ENCODE results near the gene ZNF396. TPM values are rescaled to one million over a fixed set of nuclear protein-coding genes. Genes with fewer than 3 reads are reported as not detected.

ZNF396 gene
- total RNA-seq, 1 donor from 2014 or later = 2.2 TPM

DNA sequence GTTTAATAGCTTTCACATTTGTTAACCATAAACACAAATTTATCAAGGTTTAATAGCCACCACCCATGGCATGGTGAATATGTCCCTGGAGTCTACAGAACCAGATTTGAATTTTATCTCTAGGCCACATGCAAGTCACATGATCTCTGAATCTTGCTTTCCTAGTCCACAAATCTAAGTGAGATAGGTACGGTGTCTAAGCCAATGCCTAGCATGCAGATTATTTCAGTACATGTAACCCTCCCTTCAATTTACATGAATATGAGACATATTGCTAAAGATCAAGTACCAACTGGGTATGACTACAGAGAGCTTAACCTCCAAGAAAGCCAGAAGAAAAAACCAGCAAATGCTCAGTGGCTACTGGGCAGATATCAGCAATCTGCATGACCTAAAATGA is 42.9 kb downstream of the ZNF396 start:
- POLR2A ChIA-PET = no interaction called here
- Mint-ChIP-seq H3K27me3 (no peaks in the 10 kb centered on the region), H3K27ac (no peak overlapping the region), H3K9me3 (no peaks in the 10 kb centered on the region), H3K4me3 (no peak overlapping the region), H3K4me1 (peaks cover 8% of the 10 kb centered on the region), H3K36me3 (ENCODE audit: low read depth) (peaks cover 68% of the 10 kb centered on the region)
- intact Hi-C loops (cut with micrococcal nuclease) = no loop called here
- ATAC-seq (ENCODE audit: low read depth) = no peak
- CTCF ChIA-PET = no interaction called here
- TF ChIP-seq, protein P1, sequence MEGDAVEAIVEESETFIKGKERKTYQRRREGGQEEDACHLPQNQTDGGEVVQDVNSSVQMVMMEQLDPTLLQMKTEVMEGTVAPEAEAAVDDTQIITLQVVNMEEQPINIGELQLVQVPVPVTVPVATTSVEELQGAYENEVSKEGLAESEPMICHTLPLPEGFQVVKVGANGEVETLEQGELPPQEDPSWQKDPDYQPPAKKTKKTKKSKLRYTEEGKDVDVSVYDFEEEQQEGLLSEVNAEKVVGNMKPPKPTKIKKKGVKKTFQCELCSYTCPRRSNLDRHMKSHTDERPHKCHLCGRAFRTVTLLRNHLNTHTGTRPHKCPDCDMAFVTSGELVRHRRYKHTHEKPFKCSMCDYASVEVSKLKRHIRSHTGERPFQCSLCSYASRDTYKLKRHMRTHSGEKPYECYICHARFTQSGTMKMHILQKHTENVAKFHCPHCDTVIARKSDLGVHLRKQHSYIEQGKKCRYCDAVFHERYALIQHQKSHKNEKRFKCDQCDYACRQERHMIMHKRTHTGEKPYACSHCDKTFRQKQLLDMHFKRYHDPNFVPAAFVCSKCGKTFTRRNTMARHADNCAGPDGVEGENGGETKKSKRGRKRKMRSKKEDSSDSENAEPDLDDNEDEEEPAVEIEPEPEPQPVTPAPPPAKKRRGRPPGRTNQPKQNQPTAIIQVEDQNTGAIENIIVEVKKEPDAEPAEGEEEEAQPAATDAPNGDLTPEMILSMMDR (IDR thresholded peaks at IDR 0.05) = no peak
- DNase-seq = no peak

DNA sequence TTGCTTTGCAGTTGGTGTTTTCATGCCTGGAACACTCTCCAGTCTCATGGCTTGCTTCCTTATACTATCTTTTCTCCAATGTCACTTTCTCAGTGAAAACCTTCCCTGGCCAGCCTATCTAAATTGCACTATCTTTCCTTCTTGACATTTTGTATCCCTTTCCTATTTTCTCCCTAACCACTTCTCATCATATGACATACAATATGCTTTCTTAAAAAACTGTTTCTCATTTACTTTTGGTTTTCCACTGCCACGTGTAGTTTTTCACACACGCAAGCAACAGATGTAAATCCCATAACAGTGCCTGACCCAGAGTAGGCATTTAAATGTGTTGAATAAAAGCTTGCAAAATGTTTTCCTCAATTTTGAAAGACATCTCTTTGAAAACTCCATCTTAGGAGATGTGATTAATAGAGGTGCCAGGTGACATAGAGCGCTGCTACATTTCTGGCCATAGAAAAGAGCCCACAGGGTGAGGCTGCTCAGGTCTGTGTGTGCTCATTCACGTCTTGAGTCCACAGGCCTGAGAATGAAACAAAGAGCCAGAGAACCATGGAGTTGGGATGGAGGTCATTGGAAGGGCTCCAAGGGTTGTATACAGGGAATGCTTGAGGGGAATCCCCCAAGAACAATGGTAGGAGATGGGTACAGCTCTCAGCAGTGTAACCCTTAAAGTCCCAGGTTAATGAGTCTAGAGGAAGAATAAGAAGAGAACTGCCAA is 45.6 kb downstream of the ZNF396 start:
- intact Hi-C loops (cut with micrococcal nuclease) = no loop called here
- H3K27me3 Mint-ChIP-seq = no peaks in the 10 kb centered on the region
- peaks cover 4% of the 10 kb centered on the region for H3K9me3 Mint-ChIP-seq
- no peak overlapping the region for H3K4me3 Mint-ChIP-seq
- DNase-seq = no peak
- H3K27ac Mint-ChIP-seq = no peak overlapping the region
- TF ChIP-seq, protein P1 (IDR thresholded peaks at IDR 0.05) = no peak
- ATAC-seq (ENCODE audit: low read depth) = no peak
- H3K4me1 Mint-ChIP-seq = peaks cover 3% of the 10 kb centered on the region
- peaks cover 42% of the 10 kb centered on the region for H3K36me3 Mint-ChIP-seq (ENCODE audit: low read depth)
- POLR2A ChIA-PET = interaction anchor here (1.0 kb wide), 1 partner anchor 15 kb away, joined by 4 read pairs; no protein-coding TSS in a partner anchor
- CTCF ChIA-PET = no interaction called here

DNA sequence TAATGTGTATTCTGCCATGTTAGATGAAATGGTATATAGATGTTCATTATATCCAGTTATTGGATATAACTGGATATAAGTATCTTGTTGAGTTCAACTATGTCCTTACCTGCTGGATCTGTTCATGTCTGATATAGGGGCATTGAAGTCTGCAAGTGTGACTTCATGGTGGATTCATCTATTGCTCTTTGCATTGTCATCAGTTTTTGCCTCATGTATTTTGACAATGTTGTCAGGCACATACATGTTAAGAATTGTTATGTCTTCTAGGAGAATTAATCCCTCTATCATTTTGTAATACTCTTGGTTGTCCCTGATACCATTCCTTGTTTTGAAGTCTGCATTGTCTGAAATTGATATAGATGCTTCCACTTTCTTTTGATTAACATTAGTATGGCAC is 48.3 kb downstream of the ZNF396 start:
- Mint-ChIP-seq H3K27ac (no peak overlapping the region), H3K4me3 (no peak overlapping the region), H3K9me3 (peaks cover 4% of the 10 kb centered on the region), H3K4me1 (no peaks in the 10 kb centered on the region), H3K27me3 (no peaks in the 10 kb centered on the region), H3K36me3 (ENCODE audit: low read depth) (peaks cover 17% of the 10 kb centered on the region)
- POLR2A ChIA-PET = no interaction called here
- TF ChIP-seq, protein P1 (IDR thresholded peaks at IDR 0.05) = no peak
- no peak for DNase-seq
- no peak for ATAC-seq (ENCODE audit: low read depth)
- intact Hi-C loops (cut with micrococcal nuclease) = no loop called here
- CTCF ChIA-PET = no interaction called here

DNA sequence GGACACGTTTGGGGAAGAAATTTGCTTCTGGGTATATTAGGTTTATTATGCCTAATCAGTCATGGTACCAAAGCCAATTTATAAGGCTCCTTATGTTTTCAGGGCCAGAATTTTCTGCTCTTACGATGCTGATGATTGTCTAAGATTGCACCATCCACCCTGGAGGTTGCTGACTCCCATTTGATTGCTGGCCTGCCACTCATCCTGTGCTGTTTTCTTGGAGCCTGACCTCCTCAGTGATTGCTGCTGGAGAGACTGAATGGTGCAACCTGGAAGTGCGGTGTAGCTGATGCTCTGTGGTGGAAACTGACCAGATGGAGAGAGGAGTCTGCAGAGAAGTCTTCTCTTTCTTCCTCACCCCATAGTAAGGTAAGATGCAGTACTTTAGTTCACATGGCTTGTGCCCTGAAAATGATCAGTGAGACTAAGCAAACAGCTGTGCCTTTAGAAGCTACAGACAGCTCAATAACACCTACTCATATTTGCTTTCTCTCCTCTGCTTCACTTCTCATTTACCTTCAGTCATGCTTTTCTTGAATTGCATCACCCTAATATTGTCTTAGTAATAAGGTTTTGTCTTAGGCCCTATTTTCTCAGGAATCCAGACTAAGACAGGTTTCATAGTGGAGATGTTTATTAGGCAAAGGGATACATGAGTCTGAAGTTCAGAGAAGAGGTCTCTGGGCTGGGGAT is 50.3 kb downstream of the ZNF396 start:
- Mint-ChIP-seq H3K4me1 (no peaks in the 10 kb centered on the region), H3K9me3 (peaks cover 4% of the 10 kb centered on the region), H3K27ac (no peak overlapping the region), H3K36me3 (ENCODE audit: low read depth) (no peaks in the 10 kb centered on the region), H3K4me3 (no peak overlapping the region), H3K27me3 (no peaks in the 10 kb centered on the region)
- DNase-seq = no peak
- POLR2A ChIA-PET = interaction anchor here (0.6 kb wide), 1 partner anchor 12 kb away, joined by 7 read pairs; no protein-coding TSS in a partner anchor
- no peak for ATAC-seq (ENCODE audit: low read depth)
- CTCF ChIA-PET = no interaction called here
- TF ChIP-seq, protein P1 (IDR thresholded peaks at IDR 0.05) = no peak
- intact Hi-C loops (cut with micrococcal nuclease) = no loop called here

DNA sequence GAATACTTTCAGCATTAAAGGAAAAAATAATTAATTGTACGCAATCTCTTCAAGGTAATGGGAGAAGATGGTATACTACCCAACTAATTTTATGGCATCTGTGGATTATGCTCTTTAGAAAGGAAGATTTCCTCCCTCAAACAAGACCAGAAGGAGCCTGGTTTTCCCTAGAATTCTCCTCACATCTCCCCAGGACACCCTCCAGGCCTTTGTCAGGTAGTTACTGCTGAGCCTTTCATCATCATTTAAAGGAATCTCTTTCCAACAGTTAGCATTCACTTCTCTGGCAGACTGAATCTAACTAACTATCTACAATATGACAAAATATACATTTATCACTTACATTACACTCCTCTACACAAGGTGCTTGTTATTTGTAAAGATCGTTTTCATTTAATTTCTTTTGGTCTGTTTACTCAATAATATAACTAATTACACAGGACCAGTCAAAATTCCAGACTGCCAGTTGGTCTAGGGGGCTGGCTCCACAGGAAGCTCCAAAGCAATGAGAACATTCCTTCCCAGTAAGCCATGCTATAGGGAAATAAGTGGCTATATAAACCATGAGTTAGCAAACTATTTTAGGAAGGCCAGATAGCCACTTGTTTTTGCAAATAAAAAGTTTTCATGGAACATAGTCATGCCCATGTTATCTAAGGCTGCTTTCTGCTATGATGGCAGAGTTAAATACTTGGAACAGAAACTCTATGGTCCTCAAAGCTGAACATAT is 52.0 kb downstream of the ZNF396 start:
- ChIA-PET POLR2A (no interaction called here), CTCF (interaction anchor here (0.6 kb wide), 1 partner anchor 693 kb away, joined by 3 read pairs; no protein-coding TSS in a partner anchor)
- H3K9me3 Mint-ChIP-seq = peaks cover 4% of the 10 kb centered on the region
- intact Hi-C loops (cut with micrococcal nuclease) = no loop called here
- DNase-seq (no peak), ATAC-seq (ENCODE audit: low read depth) (no peak)
- H3K27ac Mint-ChIP-seq = no peak overlapping the region
- H3K4me1 Mint-ChIP-seq = no peaks in the 10 kb centered on the region
- H3K27me3 Mint-ChIP-seq = no peaks in the 10 kb centered on the region
- no peak overlapping the region for H3K4me3 Mint-ChIP-seq
- TF ChIP-seq, protein P1 (IDR thresholded peaks at IDR 0.05) = no peak
- H3K36me3 Mint-ChIP-seq (ENCODE audit: low read depth) = no peaks in the 10 kb centered on the region
